ENCODE measurements around the gene ZNRF3. TPM values are rescaled to one million over a fixed set of nuclear protein-coding genes. Genes with fewer than 3 reads are reported as not detected.
"Not testable (repeated sequence)": the region's sequence is repeated elsewhere in the genome, so short reads cannot be mapped to it uniquely, and the experiment has no call there.

ZNRF3 gene
- total and polyA plus RNA-seq, 2 donors, result 1.1 to 1.3 TPM

GRCh38 chr22:29031227-29032011 lies 148.0 kb downstream of the ZNRF3 start:
- Histone ChIP-seq H3K4me3 (ENCODE audit: low read length in 2 of 2) (no peak overlapping the region), H3K36me3 (ENCODE audit: control insufficient read depth in 2 of 2, insufficient read depth in 2 of 2, low read length in 1 of 2) (no peaks in the 10 kb centered on the region), H3K9me3 (ENCODE audit: control insufficient read depth in 2 of 2, insufficient read depth in 1 of 2, low read length in 1 of 2) (no peaks in the 10 kb centered on the region), H3K4me1 (ENCODE audit: control insufficient read depth in 2 of 2, insufficient read depth in 2 of 2, low read length in 2 of 2) (peaks cover 0 to 17% of the 10 kb centered on the region in 2 donors), H3K27ac (ENCODE audit: low read depth in 1 of 2, low read length in 1 of 2) (peak overlapping the region in 1 of 2 donors; percentile 46), H3K27me3 (ENCODE audit: control insufficient read depth in 2 of 2, insufficient read depth in 1 of 2, low read length in 1 of 2) (peaks cover 38 to 60% of the 10 kb centered on the region in 2 donors)
- no peak for DNase-seq (ENCODE audit: low read depth in 6 of 9, low spot score in 9 of 9)
- 47% methylated on average over 18 of the region's 18 CpGs for WGBS

GRCh38 chr22:29032014-29032475 lies 148.7 kb downstream of the ZNRF3 start:
- Histone ChIP-seq H3K9me3 (ENCODE audit: control insufficient read depth in 2 of 2, insufficient read depth in 1 of 2, low read length in 1 of 2) (no peaks in the 10 kb centered on the region), H3K4me1 (ENCODE audit: control insufficient read depth in 2 of 2, insufficient read depth in 2 of 2, low read length in 2 of 2) (peaks cover 0 to 17% of the 10 kb centered on the region in 2 donors), H3K27me3 (ENCODE audit: control insufficient read depth in 2 of 2, insufficient read depth in 1 of 2, low read length in 1 of 2) (peaks cover 38 to 58% of the 10 kb centered on the region in 2 donors), H3K36me3 (ENCODE audit: control insufficient read depth in 2 of 2, insufficient read depth in 2 of 2, low read length in 1 of 2) (no peaks in the 10 kb centered on the region), H3K4me3 (ENCODE audit: low read length in 2 of 2) (no peak overlapping the region), H3K27ac (ENCODE audit: low read depth in 1 of 2, low read length in 1 of 2) (no peak overlapping the region)
- no peak for DNase-seq (ENCODE audit: low read depth in 6 of 9, low spot score in 9 of 9)
- 96% methylated on average over 8 of the region's 8 CpGs for WGBS

- over 99% methylated on average over 2 of the region's 2 CpGs for WGBS
- Histone ChIP-seq H3K4me1 (ENCODE audit: control insufficient read depth in 2 of 2, insufficient read depth in 2 of 2, low read length in 2 of 2) (peaks cover 0 to 17% of the 10 kb centered on the region in 2 donors), H3K27ac (ENCODE audit: low read depth in 1 of 2, low read length in 1 of 2) (no peak overlapping the region), H3K36me3 (ENCODE audit: control insufficient read depth in 2 of 2, insufficient read depth in 2 of 2, low read length in 1 of 2) (no peaks in the 10 kb centered on the region), H3K27me3 (ENCODE audit: control insufficient read depth in 2 of 2, insufficient read depth in 1 of 2, low read length in 1 of 2) (peaks cover 38 to 57% of the 10 kb centered on the region in 2 donors), H3K9me3 (ENCODE audit: control insufficient read depth in 2 of 2, insufficient read depth in 1 of 2, low read length in 1 of 2) (no peaks in the 10 kb centered on the region), H3K4me3 (ENCODE audit: low read length in 2 of 2) (no peak overlapping the region)
- no peak for DNase-seq (ENCODE audit: low read depth in 6 of 9, low spot score in 9 of 9)
These were observed 149.2 kb downstream of the ZNRF3 start for GRCh38 chr22:29032584-29032983.

- no peak for DNase-seq (ENCODE audit: low read depth in 6 of 9, low spot score in 9 of 9)
- peaks cover 5 to 12% of the 10 kb centered on the region in 2 donors for H3K27me3 ChIP-seq (ENCODE audit: control insufficient read depth in 2 of 2, insufficient read depth in 1 of 2, low read length in 1 of 2)
- H3K9me3 ChIP-seq (ENCODE audit: control insufficient read depth in 2 of 2, insufficient read depth in 1 of 2, low read length in 1 of 2), result no peaks in the 10 kb centered on the region
- peaks cover 0 to 3% of the 10 kb centered on the region in 2 donors for H3K4me1 ChIP-seq (ENCODE audit: control insufficient read depth in 2 of 2, insufficient read depth in 2 of 2, low read length in 2 of 2)
- H3K4me3 ChIP-seq (ENCODE audit: low read length in 2 of 2), result no peak overlapping the region
- WGBS, result 82% methylated on average over 4 of the region's 4 CpGs
- H3K27ac ChIP-seq (ENCODE audit: low read depth in 1 of 2, low read length in 1 of 2), result no peak overlapping the region
- H3K36me3 ChIP-seq (ENCODE audit: control insufficient read depth in 2 of 2, insufficient read depth in 2 of 2, low read length in 1 of 2), result no peaks in the 10 kb centered on the region
These were observed 154.1 kb downstream of the ZNRF3 start for GRCh38 chr22:29037340-29037932.

GRCh38 chr22:29039148-29039547 lies 155.8 kb downstream of the ZNRF3 start:
- no peak overlapping the region for H3K4me3 ChIP-seq (ENCODE audit: low read length in 2 of 2)

GRCh38 chr22:29039684-29040083 lies 156.3 kb downstream of the ZNRF3 start:
- H3K9me3 ChIP-seq (ENCODE audit: control insufficient read depth in 2 of 2, insufficient read depth in 1 of 2, low read length in 1 of 2); DNase-seq (ENCODE audit: low read depth in 6 of 9, low spot score in 9 of 9); H3K27me3 ChIP-seq (ENCODE audit: control insufficient read depth in 2 of 2, insufficient read depth in 1 of 2, low read length in 1 of 2); H3K27ac ChIP-seq (ENCODE audit: low read depth in 1 of 2, low read length in 1 of 2); H3K4me1 ChIP-seq (ENCODE audit: control insufficient read depth in 2 of 2, insufficient read depth in 2 of 2, low read length in 2 of 2); H3K36me3 ChIP-seq (ENCODE audit: control insufficient read depth in 2 of 2, insufficient read depth in 2 of 2, low read length in 1 of 2); H3K4me3 ChIP-seq (ENCODE audit: low read length in 2 of 2): not testable (repeated sequence)
- 96% methylated on average over 4 of the region's 4 CpGs for WGBS

More at GRCh38 chr22:29039148-29039547, 155.8 kb downstream of the ZNRF3 start:
- Histone ChIP-seq H3K27ac (ENCODE audit: low read depth in 1 of 2, low read length in 1 of 2) (no peak overlapping the region), H3K36me3 (ENCODE audit: control insufficient read depth in 2 of 2, insufficient read depth in 2 of 2, low read length in 1 of 2) (no peaks in the 10 kb centered on the region), H3K4me1 (ENCODE audit: control insufficient read depth in 2 of 2, insufficient read depth in 2 of 2, low read length in 2 of 2) (no peaks in the 10 kb centered on the region), H3K27me3 (ENCODE audit: control insufficient read depth in 2 of 2, insufficient read depth in 1 of 2, low read length in 1 of 2) (peaks cover 0 to 2% of the 10 kb centered on the region in 2 donors), H3K9me3 (ENCODE audit: control insufficient read depth in 2 of 2, insufficient read depth in 1 of 2, low read length in 1 of 2) (no peaks in the 10 kb centered on the region)
- WGBS, result 97% methylated on average over 9 of the region's 9 CpGs
- no peak for DNase-seq (ENCODE audit: low read depth in 6 of 9, low spot score in 9 of 9)

- H3K27ac ChIP-seq (ENCODE audit: low read depth in 1 of 2, low read length in 1 of 2), result no peak overlapping the region
- peak; percentile 47 to 82 (median 66) for DNase-seq (ENCODE audit: low read depth in 6 of 9, low spot score in 9 of 9)
- no peaks in the 10 kb centered on the region for H3K9me3 ChIP-seq (ENCODE audit: control insufficient read depth in 2 of 2, insufficient read depth in 1 of 2, low read length in 1 of 2)
- H3K4me3 ChIP-seq (ENCODE audit: low read length in 2 of 2), result no peak overlapping the region
- peaks cover 0 to 2% of the 10 kb centered on the region in 2 donors for H3K27me3 ChIP-seq (ENCODE audit: control insufficient read depth in 2 of 2, insufficient read depth in 1 of 2, low read length in 1 of 2)
- H3K36me3 ChIP-seq (ENCODE audit: control insufficient read depth in 2 of 2, insufficient read depth in 2 of 2, low read length in 1 of 2), result peaks cover 0 to under 1% of the 10 kb centered on the region in 2 donors
- H3K4me1 ChIP-seq (ENCODE audit: control insufficient read depth in 2 of 2, insufficient read depth in 2 of 2, low read length in 2 of 2), result no peaks in the 10 kb centered on the region
- WGBS, result 46% methylated on average over 9 of the region's 9 CpGs
These were observed 157.3 kb downstream of the ZNRF3 start for GRCh38 chr22:29040385-29041275.

GRCh38 chr22:29041408-29041807 lies 158.0 kb downstream of the ZNRF3 start:
- H3K4me1 ChIP-seq (ENCODE audit: control insufficient read depth in 2 of 2, insufficient read depth in 2 of 2, low read length in 2 of 2), result no peaks in the 10 kb centered on the region
- 33% methylated on average over 2 of the region's 2 CpGs for WGBS
- no peak overlapping the region for H3K27ac ChIP-seq (ENCODE audit: low read depth in 1 of 2, low read length in 1 of 2)
- H3K27me3 ChIP-seq (ENCODE audit: control insufficient read depth in 2 of 2, insufficient read depth in 1 of 2, low read length in 1 of 2), result peaks cover 0 to 2% of the 10 kb centered on the region in 2 donors
- H3K9me3 ChIP-seq (ENCODE audit: control insufficient read depth in 2 of 2, insufficient read depth in 1 of 2, low read length in 1 of 2), result no peaks in the 10 kb centered on the region
- no peak for DNase-seq (ENCODE audit: low read depth in 6 of 9, low spot score in 9 of 9)
- no peak overlapping the region for H3K4me3 ChIP-seq (ENCODE audit: low read length in 2 of 2)
- H3K36me3 ChIP-seq (ENCODE audit: control insufficient read depth in 2 of 2, insufficient read depth in 2 of 2, low read length in 1 of 2), result peaks cover 0 to 4% of the 10 kb centered on the region in 2 donors

Data from thymus (tissue), 11 donors.